ENCODE measurements around the gene SPDYE6. TPM values are rescaled to one million over a fixed set of nuclear protein-coding genes. Genes with fewer than 3 reads are reported as not detected.
A peak's percentile ranks its signal among the peaks of the same experiment; 100 is the strongest.
"Not testable (repeated sequence)": the region's sequence is repeated elsewhere in the genome, so short reads cannot be mapped to it uniquely, and the experiment has no call there.

The SPDYE6 gene
- total RNA-seq, 1 experiment from 2014 or later, result not detected

GRCh38 chr7:102346983-102347382 is 9.3 kb downstream of the SPDYE6 start:
- H3K4me1 ChIP-seq (ENCODE audit: low read length); H3K9me3 ChIP-seq (ENCODE audit: low read length); H3K27ac ChIP-seq (ENCODE audit: low read length); H4K20me1 ChIP-seq (ENCODE audit: insufficient read depth, low read depth, low read length); H3K79me2 ChIP-seq (ENCODE audit: low read length); H3K4me2 ChIP-seq (ENCODE audit: low read depth, low read length, poor library complexity, severe bottlenecking); H3K27me3 ChIP-seq (ENCODE audit: low read length); H3K4me3 ChIP-seq (ENCODE audit: low read length); H3K9ac ChIP-seq (ENCODE audit: low read length); H3K36me3 ChIP-seq (ENCODE audit: insufficient read depth, low read length); H2AFZ ChIP-seq (ENCODE audit: low read length); DNase-seq; H3K9me2 ChIP-seq (replicated peaks; ENCODE audit: insufficient read depth, low read length): not testable (repeated sequence)

GRCh38 chr7:102340599-102341368 is 15.5 kb downstream of the SPDYE6 start:
- peak overlapping the region; percentile 64 for H3K27ac ChIP-seq (ENCODE audit: low read length)
- not testable (repeated sequence) for H3K9ac ChIP-seq (ENCODE audit: low read length); H3K9me2 ChIP-seq (replicated peaks; ENCODE audit: insufficient read depth, low read length); H3K4me2 ChIP-seq (ENCODE audit: low read depth, low read length, poor library complexity, severe bottlenecking); H3K27me3 ChIP-seq (ENCODE audit: low read length); H3K9me3 ChIP-seq (ENCODE audit: low read length); H2AFZ ChIP-seq (ENCODE audit: low read length); H3K36me3 ChIP-seq (ENCODE audit: insufficient read depth, low read length); H3K79me2 ChIP-seq (ENCODE audit: low read length); H4K20me1 ChIP-seq (ENCODE audit: insufficient read depth, low read depth, low read length); H3K4me3 ChIP-seq (ENCODE audit: low read length)
- DNase-seq, result peak; percentile 57
- H3K4me1 ChIP-seq (ENCODE audit: low read length), result peaks cover 19% of the 10 kb centered on the region

GRCh38 chr7:102337420-102337819 is 18.8 kb downstream of the SPDYE6 start:
- not testable (repeated sequence) for H3K9me3 ChIP-seq (ENCODE audit: low read length); H4K20me1 ChIP-seq (ENCODE audit: insufficient read depth, low read depth, low read length); H3K79me2 ChIP-seq (ENCODE audit: low read length); H3K27me3 ChIP-seq (ENCODE audit: low read length); H3K9me2 ChIP-seq (replicated peaks; ENCODE audit: insufficient read depth, low read length); H3K36me3 ChIP-seq (ENCODE audit: insufficient read depth, low read length)
- Histone ChIP-seq H3K9ac (ENCODE audit: low read length) (peak overlapping the region; percentile 68), H3K4me3 (ENCODE audit: low read length) (peak overlapping the region; percentile 68), H3K4me2 (ENCODE audit: low read depth, low read length, poor library complexity, severe bottlenecking) (peak overlapping the region; percentile 71), H3K4me1 (ENCODE audit: low read length) (peaks cover 19% of the 10 kb centered on the region), H3K27ac (ENCODE audit: low read length) (peak overlapping the region; percentile 83), H2AFZ (ENCODE audit: low read length) (0 out of 2 replicates have a peak overlapping the region, but pooled peaks have one; percentile 75)
- DNase-seq, result peak; percentile 54

GRCh38 chr7:102337002-102337401 is 19.2 kb downstream of the SPDYE6 start:
- Histone ChIP-seq H3K4me2 (ENCODE audit: low read depth, low read length, poor library complexity, severe bottlenecking) (peak overlapping the region; percentile 71), H3K4me1 (ENCODE audit: low read length) (peaks cover 21% of the 10 kb centered on the region), H3K27ac (ENCODE audit: low read length) (peak overlapping the region; percentile 83), H3K4me3 (ENCODE audit: low read length) (peak overlapping the region; percentile 68), H3K9ac (ENCODE audit: low read length) (peak overlapping the region; percentile 68)
- H3K9me3 ChIP-seq (ENCODE audit: low read length); H2AFZ ChIP-seq (ENCODE audit: low read length); H3K79me2 ChIP-seq (ENCODE audit: low read length); DNase-seq; H3K27me3 ChIP-seq (ENCODE audit: low read length); H3K36me3 ChIP-seq (ENCODE audit: insufficient read depth, low read length); H3K9me2 ChIP-seq (replicated peaks; ENCODE audit: insufficient read depth, low read length); H4K20me1 ChIP-seq (ENCODE audit: insufficient read depth, low read depth, low read length): not testable (repeated sequence)

GRCh38 chr7:102335574-102335973 is 20.7 kb downstream of the SPDYE6 start:
- not testable (repeated sequence) for H3K36me3 ChIP-seq (ENCODE audit: insufficient read depth, low read length); H2AFZ ChIP-seq (ENCODE audit: low read length); H3K9ac ChIP-seq (ENCODE audit: low read length); H3K9me3 ChIP-seq (ENCODE audit: low read length); H3K4me3 ChIP-seq (ENCODE audit: low read length); H3K27me3 ChIP-seq (ENCODE audit: low read length); H3K9me2 ChIP-seq (replicated peaks; ENCODE audit: insufficient read depth, low read length); H3K4me2 ChIP-seq (ENCODE audit: low read depth, low read length, poor library complexity, severe bottlenecking); H3K79me2 ChIP-seq (ENCODE audit: low read length); H3K27ac ChIP-seq (ENCODE audit: low read length); H4K20me1 ChIP-seq (ENCODE audit: insufficient read depth, low read depth, low read length)
- peaks cover 27% of the 10 kb centered on the region for H3K4me1 ChIP-seq (ENCODE audit: low read length)
- DNase-seq, result peak; percentile 34

- H3K79me2 ChIP-seq (ENCODE audit: low read length); H3K36me3 ChIP-seq (ENCODE audit: insufficient read depth, low read length); H3K9me2 ChIP-seq (replicated peaks; ENCODE audit: insufficient read depth, low read length); H3K4me3 ChIP-seq (ENCODE audit: low read length); H4K20me1 ChIP-seq (ENCODE audit: insufficient read depth, low read depth, low read length); H3K27me3 ChIP-seq (ENCODE audit: low read length); H3K9me3 ChIP-seq (ENCODE audit: low read length): not testable (repeated sequence)
- peak overlapping the region; percentile 75; the same call in 1 of the 2 replicates for H2AFZ ChIP-seq (ENCODE audit: low read length)
- peak; percentile 47 for DNase-seq
- H3K4me2 ChIP-seq (ENCODE audit: low read depth, low read length, poor library complexity, severe bottlenecking), result peak overlapping the region; percentile 49
- H3K4me1 ChIP-seq (ENCODE audit: low read length), result peaks cover 36% of the 10 kb centered on the region
- H3K9ac ChIP-seq (ENCODE audit: low read length), result peak overlapping the region; percentile 3; the same call in 1 of the 2 replicates
- peak overlapping the region; percentile 10; the same call in 1 of the 2 replicates for H3K27ac ChIP-seq (ENCODE audit: low read length)
Measured at GRCh38 chr7:102330666-102331460, 25.4 kb downstream of the SPDYE6 start.

GRCh38 chr7:102329366-102329765 is 26.9 kb downstream of the SPDYE6 start:
- not testable (repeated sequence) for H2AFZ ChIP-seq (ENCODE audit: low read length); H3K9me2 ChIP-seq (replicated peaks; ENCODE audit: insufficient read depth, low read length); H3K9ac ChIP-seq (ENCODE audit: low read length); H3K27me3 ChIP-seq (ENCODE audit: low read length); H3K36me3 ChIP-seq (ENCODE audit: insufficient read depth, low read length); H3K27ac ChIP-seq (ENCODE audit: low read length); H4K20me1 ChIP-seq (ENCODE audit: insufficient read depth, low read depth, low read length); H3K9me3 ChIP-seq (ENCODE audit: low read length); DNase-seq; H3K4me3 ChIP-seq (ENCODE audit: low read length); H3K79me2 ChIP-seq (ENCODE audit: low read length); H3K4me2 ChIP-seq (ENCODE audit: low read depth, low read length, poor library complexity, severe bottlenecking)
- H3K4me1 ChIP-seq (ENCODE audit: low read length), result peaks cover 38% of the 10 kb centered on the region

- H3K27ac ChIP-seq (ENCODE audit: low read length); H3K36me3 ChIP-seq (ENCODE audit: insufficient read depth, low read length); H3K79me2 ChIP-seq (ENCODE audit: low read length); H3K4me2 ChIP-seq (ENCODE audit: low read depth, low read length, poor library complexity, severe bottlenecking); H2AFZ ChIP-seq (ENCODE audit: low read length); H4K20me1 ChIP-seq (ENCODE audit: insufficient read depth, low read depth, low read length); H3K27me3 ChIP-seq (ENCODE audit: low read length); H3K9me3 ChIP-seq (ENCODE audit: low read length); DNase-seq; H3K4me3 ChIP-seq (ENCODE audit: low read length); H3K9ac ChIP-seq (ENCODE audit: low read length); H3K9me2 ChIP-seq (replicated peaks; ENCODE audit: insufficient read depth, low read length): not testable (repeated sequence)
- H3K4me1 ChIP-seq (ENCODE audit: low read length), result peaks cover 38% of the 10 kb centered on the region
Measured at GRCh38 chr7:102328863-102329262, 27.4 kb downstream of the SPDYE6 start.
